IPS-18a (cell line): Measurements from ENCODE around the gene KAZALD1.

ENCODE experiments used
- H3K27ac ChIP-seq: one replicate; pipeline ENCODE4 v1.5.1; 2013; ENCODE audit warnings: low read length
- H3K27me3 ChIP-seq: one replicate; pipeline ENCODE4 v1.6.1; 2013; ENCODE audit warnings: mild to moderate bottlenecking, low read length; ENCODE audit not compliant: control insufficient read depth, insufficient read depth
- H3K36me3 ChIP-seq: one replicate; pipeline ENCODE4 v1.6.1; 2013; ENCODE audit warnings: low read depth, low read length; ENCODE audit not compliant: control insufficient read depth
- H3K4me1 ChIP-seq: one replicate; pipeline ENCODE4 v1.6.1; 2013; ENCODE audit warnings: low read depth, low read length; ENCODE audit not compliant: control insufficient read depth
- H3K4me3 ChIP-seq: one replicate; pipeline ENCODE4 v1.5.1; 2013; ENCODE audit warnings: low read length
- H3K9ac ChIP-seq: one replicate; pipeline ENCODE4 v1.6.1; 2013; ENCODE audit warnings: mild to moderate bottlenecking, low read length, moderate library complexity
- H3K9me3 ChIP-seq: one replicate; pipeline ENCODE4 v1.6.1; 2013; ENCODE audit warnings: low read depth, low read length; ENCODE audit not compliant: control insufficient read depth

KAZALD1 gene

DNA sequence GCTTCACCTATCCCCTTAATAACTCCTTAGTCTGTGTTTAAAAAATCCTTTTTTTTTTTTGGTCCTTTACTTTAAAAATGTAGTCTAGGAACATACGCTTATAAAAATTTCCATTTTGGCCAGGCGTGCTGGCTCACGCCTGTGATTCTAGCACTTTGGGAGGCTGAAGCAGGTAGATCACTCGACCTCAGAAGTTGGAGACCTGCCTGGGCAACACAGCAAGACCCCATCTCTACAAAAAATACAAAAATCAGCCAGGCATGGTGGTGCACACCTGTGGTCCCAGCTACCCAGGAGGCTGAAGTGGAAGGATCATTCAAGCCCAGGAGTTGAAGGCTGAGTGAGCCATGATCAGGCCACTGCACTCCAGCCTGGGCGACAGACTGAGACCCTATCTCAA lies 14.8 kb downstream of the KAZALD1 start:
- Histone ChIP-seq H3K36me3 (no peaks in the 10 kb centered on the region), H3K9ac (no peak overlapping the region), H3K4me1 (no peaks in the 10 kb centered on the region), H3K9me3 (no peaks in the 10 kb centered on the region), H3K27me3 (peaks cover 80% of the 10 kb centered on the region), H3K27ac (no peak overlapping the region), H3K4me3 (no peak overlapping the region)

DNA sequence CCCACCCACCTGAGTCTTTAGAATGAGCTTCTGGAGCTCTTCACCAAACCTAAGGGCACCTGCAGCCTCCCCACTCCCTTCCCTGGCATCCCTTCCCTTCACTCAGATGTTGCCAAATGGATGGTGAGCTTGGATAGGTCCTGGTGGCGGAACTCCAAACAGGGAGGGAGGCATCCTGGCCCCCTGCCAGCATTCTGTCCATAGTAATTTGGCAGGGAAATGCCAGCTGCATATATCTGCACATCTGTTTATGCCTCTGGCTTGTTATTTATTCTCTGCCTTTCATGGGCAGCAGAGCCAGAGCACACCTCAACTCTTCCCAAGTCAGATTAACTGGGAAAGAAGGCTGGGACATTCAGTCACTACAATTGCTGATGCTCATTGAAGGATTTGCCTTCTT lies 18.1 kb downstream of the KAZALD1 start:
- no peak overlapping the region for H3K27ac ChIP-seq
- H3K4me1 ChIP-seq: no peaks in the 10 kb centered on the region
- no peaks in the 10 kb centered on the region for H3K9me3 ChIP-seq
- peaks cover 73% of the 10 kb centered on the region for H3K27me3 ChIP-seq
- no peak overlapping the region for H3K4me3 ChIP-seq
- no peak overlapping the region for H3K9ac ChIP-seq
- H3K36me3 ChIP-seq: no peaks in the 10 kb centered on the region

DNA sequence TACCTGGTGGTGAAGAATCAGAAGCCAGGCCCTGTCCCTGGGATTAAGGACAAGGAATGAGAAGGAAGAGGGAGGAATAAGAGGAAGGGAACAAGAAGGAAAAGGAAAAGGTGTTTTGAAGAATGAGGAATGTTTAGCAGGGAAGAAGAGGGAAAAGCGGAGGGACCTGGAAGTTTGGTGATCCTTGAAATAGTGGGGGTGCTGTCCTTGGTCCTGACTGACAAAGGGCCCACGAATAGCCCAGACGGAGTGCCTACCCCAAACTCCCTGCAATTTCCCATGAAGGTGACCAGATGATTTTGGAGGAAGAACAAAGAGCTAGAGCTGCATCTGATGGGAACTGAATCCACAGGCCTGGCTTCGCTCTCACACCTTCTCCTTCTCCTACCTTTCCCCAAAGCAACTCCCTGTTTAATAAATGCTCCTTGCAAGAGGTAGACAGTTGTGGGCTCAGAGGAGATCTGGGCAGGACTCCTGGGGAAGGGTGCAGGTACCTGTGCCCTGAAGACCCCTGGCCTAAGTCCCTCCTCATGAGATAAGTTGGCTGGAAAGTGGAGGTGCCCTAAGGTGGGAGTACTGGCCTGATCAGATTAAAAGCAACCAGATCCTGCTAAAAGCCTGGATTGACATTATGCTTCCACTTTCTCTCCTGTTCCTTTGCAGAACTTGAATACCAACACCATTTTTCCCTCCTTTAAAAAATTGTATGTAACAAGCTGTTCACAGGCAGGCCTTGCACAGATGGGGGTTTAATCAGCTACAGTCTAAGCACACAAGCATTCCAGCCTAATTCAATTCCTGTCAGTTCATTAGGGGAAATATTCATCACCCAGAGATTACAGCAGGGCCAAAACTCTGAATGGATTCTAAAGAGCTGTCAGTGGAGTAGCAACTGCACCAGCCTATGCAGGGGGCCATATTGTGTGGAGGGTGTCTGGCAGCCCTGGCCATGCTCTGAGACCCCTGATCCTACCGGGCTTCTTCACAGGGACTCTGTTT lies 19.4 kb downstream of the KAZALD1 start:
- Histone ChIP-seq H3K4me3 (no peak overlapping the region), H3K27ac (no peak overlapping the region), H3K9ac (no peak overlapping the region)

DNA sequence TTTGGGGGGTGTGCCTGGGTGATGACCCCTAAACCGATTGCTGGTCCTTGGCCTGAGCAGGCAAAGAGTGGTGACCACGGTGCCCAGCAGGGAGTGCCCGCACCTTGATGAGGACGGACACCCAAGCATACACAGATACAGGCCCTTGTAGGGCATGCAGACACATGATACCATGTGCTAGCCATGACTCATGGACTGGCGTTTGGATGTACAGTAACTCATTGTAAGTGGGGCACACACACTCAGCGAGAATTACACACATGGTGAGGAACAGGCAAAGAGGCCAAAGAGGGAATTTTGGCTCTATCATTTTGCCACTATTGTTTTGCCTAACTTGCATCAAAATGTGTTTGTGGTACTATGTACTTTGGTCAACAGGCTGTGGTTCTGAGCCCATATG lies 24.1 kb downstream of the KAZALD1 start:
- Histone ChIP-seq H3K9me3 (no peaks in the 10 kb centered on the region), H3K36me3 (no peaks in the 10 kb centered on the region), H3K27me3 (peaks cover 57% of the 10 kb centered on the region), H3K4me3 (no peak overlapping the region), H3K4me1 (no peaks in the 10 kb centered on the region), H3K27ac (no peak overlapping the region), H3K9ac (no peak overlapping the region)

More for the DNA sequence above, 19.4 kb downstream of the KAZALD1 start:
- peaks cover 67% of the 10 kb centered on the region for H3K27me3 ChIP-seq
- H3K36me3 ChIP-seq: no peaks in the 10 kb centered on the region
- no peaks in the 10 kb centered on the region for H3K9me3 ChIP-seq
- no peaks in the 10 kb centered on the region for H3K4me1 ChIP-seq

DNA sequence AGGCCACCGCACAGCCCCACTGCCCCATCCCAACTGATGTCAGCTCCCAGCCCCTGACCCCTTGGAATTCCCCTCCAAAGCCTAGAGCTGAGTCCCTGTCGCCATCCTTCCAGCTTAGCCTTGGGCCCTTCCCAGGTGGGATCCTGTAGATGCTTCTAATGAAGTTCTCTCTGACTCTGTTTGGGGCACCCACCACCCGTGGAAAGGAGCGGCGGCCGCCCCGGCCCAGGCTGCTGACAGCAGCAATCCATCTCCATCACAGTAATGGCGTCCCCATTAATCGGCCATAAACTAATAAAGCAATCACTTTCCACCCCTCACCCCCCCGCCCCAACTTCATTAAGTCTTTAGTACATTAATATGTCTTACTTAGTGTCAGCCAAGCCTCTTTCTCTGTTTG lies 25.6 kb downstream of the KAZALD1 start:
- Histone ChIP-seq H3K4me3 (no peak overlapping the region), H3K9me3 (no peaks in the 10 kb centered on the region), H3K36me3 (no peaks in the 10 kb centered on the region), H3K4me1 (no peaks in the 10 kb centered on the region), H3K9ac (no peak overlapping the region), H3K27ac (no peak overlapping the region), H3K27me3 (peaks cover 55% of the 10 kb centered on the region)

DNA sequence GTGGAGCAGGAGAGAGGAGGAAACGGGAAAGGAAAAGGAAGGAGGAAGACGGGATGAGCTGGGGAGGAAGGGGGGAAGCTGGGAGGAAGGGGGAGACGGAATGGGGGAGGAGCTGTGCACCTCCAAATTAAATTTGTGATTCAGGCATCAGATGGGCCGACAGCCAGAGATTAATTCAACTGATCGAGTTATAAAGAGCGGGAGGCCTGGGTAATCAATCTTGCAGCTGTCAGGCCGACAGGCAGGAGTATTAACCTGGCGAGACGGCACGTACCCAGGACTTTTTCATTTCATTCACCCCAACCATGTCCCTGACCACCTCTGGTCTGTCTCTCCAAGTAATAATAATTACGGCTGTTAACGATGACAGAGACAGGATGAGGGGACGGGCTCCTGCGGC lies 26.2 kb downstream of the KAZALD1 start:
- Histone ChIP-seq H3K9me3 (no peaks in the 10 kb centered on the region), H3K9ac (no peak overlapping the region), H3K4me3 (no peak overlapping the region), H3K36me3 (no peaks in the 10 kb centered on the region), H3K27ac (no peak overlapping the region), H3K4me1 (no peaks in the 10 kb centered on the region), H3K27me3 (peaks cover 50% of the 10 kb centered on the region)

DNA sequence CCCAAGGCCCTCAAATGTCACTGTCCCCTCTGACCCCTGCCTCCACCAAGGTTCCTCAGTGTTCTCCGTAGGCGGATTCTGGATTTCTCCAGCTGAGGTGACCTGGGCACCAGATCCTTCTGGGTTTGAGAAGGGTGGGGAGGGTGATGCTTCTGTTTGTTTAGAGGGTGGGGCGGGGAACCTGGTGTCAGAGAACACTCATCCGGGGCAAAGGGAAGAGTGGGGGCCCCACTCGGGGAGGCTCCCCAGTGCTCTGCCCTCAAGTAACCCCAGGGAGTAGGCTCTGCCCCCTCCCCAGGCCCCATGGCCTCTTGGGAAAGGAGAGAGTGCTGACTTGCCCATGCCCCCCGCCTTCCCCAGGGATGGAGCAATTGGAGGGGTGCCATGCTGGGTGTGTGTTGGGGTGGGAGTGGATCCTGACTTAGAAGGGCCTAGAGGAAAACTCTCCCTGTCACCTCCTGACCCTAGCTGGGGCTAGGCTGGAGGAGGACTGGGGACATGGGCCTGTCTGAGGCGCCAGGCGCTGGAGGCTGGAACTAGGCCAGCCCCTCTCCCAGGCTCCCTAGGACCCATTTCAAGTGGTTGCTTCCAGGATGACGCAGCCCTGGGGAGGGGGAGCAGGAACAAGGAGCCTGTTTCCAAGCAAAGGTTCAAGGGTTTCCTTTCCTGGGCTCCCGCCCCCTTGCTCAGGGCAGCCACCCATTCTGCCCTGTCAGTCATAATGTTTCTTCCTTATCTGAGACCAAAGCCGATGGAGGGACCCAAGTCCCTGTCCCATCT lies 27.9 kb downstream of the KAZALD1 start:
- no peak overlapping the region for H3K27ac ChIP-seq
- no peak overlapping the region for H3K9ac ChIP-seq
- no peaks in the 10 kb centered on the region for H3K4me1 ChIP-seq
- H3K4me3 ChIP-seq: no peak overlapping the region
- H3K27me3 ChIP-seq: peaks cover 47% of the 10 kb centered on the region
- no peaks in the 10 kb centered on the region for H3K9me3 ChIP-seq
- no peaks in the 10 kb centered on the region for H3K36me3 ChIP-seq

DNA sequence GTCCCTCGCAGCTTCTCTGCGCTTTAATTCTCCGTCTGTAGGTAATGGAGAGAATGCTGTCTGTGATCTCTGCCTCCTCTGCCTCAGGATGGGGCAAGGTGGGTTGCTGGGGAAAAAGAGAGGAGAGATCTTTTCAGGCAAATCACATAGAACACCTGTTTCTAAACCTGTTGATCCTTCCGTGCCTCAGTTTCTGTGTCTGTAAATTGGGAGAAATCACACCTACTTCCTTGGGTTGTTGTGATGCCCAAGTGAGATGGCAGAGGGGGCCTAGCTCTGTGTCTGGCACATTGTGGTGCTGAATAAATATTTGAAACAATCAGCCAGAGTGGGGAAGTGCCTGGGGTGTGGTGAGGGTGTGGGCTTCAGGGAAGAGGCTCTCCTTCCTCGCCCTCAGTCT lies 28.8 kb downstream of the KAZALD1 start:
- no peaks in the 10 kb centered on the region for H3K9me3 ChIP-seq
- peaks cover 39% of the 10 kb centered on the region for H3K27me3 ChIP-seq
- no peak overlapping the region for H3K9ac ChIP-seq
- no peak overlapping the region for H3K27ac ChIP-seq
- no peak overlapping the region for H3K4me3 ChIP-seq
- peaks cover 4% of the 10 kb centered on the region for H3K4me1 ChIP-seq
- H3K36me3 ChIP-seq: no peaks in the 10 kb centered on the region

DNA sequence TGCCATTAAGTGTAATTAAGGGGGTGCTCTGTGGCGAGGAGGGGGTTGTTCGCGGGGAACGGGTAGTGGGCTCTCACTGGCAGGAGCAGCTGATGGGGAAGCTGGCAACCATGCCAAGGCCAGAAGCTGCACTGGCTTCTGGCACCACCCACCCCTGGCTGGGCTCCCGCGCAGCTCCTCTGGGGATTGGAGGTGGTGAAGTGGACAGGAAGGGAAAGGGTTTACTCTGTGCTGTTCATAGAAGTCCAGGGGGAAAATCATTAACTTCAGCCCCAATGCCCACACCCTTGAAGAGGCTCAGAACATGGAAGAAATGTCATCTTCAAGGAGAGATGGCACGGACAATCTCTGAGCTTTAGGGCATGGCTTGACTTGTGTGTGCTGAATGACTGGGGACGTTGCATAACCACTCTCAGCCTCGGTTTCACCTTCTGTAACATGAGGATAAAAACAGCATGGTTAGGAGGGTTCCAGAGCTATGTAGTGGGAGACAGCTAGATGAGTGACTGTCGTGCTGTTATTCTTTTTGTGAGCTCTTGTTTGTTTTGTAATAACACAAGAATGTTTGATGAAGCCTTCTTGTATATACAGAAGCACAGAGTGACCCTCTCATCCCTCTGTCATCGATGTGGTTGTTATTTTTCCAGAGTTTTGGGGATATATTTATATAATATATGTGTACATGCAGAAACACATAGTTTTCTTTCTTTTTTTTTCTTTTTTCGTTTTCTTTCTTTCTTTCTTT lies 29.9 kb downstream of the KAZALD1 start:
- Histone ChIP-seq H3K9me3 (no peaks in the 10 kb centered on the region), H3K4me1 (peaks cover 4% of the 10 kb centered on the region), H3K36me3 (no peaks in the 10 kb centered on the region), H3K27ac (no peak overlapping the region), H3K9ac (no peak overlapping the region), H3K27me3 (peaks cover 49% of the 10 kb centered on the region), H3K4me3 (no peak overlapping the region)

DNA sequence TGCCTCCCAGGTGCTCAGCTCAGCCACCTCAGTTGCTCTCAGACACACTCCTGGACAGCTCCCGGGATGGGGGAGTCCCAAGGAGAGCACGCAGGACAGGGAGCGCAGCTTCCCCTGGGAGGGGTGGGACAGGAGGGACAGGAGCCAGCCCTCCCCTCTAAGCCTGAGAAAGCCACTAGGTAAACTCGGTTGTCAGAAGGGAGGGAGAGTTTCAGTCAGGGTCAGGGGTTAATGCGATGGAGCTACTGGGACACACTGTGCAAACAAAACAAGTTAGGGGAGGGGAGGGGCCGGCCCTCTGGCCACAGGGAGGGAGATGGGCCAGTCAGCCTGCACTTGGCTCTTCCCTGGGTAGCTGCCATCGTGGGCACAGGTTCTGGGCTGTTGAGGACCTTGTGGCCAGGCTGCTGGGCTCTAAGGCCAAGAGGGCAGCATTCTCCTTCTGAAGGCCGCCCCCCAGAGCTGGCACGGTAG lies 31.1 kb downstream of the KAZALD1 start:
- peaks cover 4% of the 10 kb centered on the region for H3K4me1 ChIP-seq
- no peaks in the 10 kb centered on the region for H3K36me3 ChIP-seq
- no peak overlapping the region for H3K4me3 ChIP-seq
- no peak overlapping the region for H3K27ac ChIP-seq
- H3K27me3 ChIP-seq: peaks cover 50% of the 10 kb centered on the region
- no peak overlapping the region for H3K9ac ChIP-seq
- H3K9me3 ChIP-seq: no peaks in the 10 kb centered on the region
